Measurements from ENCODE around the gene LTBR. TPM values are rescaled to one million over a fixed set of nuclear protein-coding genes. Genes with fewer than 3 reads are reported as not detected.

LTBR gene
- total RNA-seq, result 100 to 1,000 TPM in 2 of 3 donors, 10 to 100 TPM in 1; 90.1 to 115 (median 108) TPM

DNA sequence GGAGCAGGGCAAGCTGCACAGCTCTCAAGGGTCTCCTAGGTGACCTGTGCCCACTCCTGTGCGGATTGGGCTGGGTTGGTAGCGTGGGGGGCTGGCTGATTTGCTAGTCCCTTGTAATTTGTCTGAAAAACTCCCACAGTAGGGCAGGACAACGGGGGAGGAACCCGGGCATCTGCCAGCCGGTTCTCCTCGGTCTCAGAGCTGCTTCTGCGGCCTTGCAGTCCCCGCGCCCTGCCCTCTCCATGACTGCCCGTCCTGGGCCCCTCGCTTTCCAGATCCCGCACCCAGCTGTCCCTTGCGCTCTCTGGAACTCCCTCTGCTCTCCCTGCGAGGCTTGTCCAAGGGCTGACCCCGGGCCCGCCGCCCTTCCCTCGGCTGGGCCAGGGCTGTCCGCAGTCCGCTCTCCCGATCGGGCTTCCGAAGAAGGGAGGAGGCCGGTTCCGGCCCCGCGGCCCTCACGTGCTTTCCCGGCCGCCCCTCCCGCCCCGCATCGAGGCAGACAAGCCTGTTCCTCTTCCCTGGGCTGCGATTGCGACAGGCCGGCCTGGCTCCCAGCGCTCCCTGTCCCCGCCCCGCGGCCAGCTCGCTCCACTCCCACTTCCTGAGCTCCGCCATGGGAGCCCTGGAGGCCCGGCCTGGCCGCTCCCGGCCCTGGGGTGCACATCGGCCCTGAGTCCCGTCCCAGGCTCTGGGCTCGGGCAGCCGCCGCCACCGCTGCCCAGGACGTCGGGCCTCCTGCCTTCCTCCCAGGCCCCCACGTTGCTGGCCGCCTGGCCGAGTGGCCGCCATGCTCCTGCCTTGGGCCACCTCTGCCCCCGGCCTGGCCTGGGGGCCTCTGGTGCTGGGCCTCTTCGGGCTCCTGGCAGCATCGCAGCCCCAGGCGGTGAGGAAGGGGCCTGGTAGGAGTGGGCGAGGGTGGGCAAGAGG is at the start of gene LTBR:
Gene LTBR, plus strand, starts transcription at position 591 of the 927 bp plus-strand sequence. Its CDS starts 197 bp downstream, at position 788.
- peak; percentile 64 for TF ChIP-seq POLR2A (IDR thresholded peaks at IDR 0.05)
- TF ChIP-seq, protein P1, sequence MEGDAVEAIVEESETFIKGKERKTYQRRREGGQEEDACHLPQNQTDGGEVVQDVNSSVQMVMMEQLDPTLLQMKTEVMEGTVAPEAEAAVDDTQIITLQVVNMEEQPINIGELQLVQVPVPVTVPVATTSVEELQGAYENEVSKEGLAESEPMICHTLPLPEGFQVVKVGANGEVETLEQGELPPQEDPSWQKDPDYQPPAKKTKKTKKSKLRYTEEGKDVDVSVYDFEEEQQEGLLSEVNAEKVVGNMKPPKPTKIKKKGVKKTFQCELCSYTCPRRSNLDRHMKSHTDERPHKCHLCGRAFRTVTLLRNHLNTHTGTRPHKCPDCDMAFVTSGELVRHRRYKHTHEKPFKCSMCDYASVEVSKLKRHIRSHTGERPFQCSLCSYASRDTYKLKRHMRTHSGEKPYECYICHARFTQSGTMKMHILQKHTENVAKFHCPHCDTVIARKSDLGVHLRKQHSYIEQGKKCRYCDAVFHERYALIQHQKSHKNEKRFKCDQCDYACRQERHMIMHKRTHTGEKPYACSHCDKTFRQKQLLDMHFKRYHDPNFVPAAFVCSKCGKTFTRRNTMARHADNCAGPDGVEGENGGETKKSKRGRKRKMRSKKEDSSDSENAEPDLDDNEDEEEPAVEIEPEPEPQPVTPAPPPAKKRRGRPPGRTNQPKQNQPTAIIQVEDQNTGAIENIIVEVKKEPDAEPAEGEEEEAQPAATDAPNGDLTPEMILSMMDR (IDR thresholded peaks at IDR 0.05), result no peak
- peak; percentile 92 to 98 (median 95) for TF ChIP-seq POLR2AphosphoS5 (IDR thresholded peaks at IDR 0.05)
- intact Hi-C loops (cut with DNase I; ENCODE audit: low total_unique reads), result no loop called here
- Histone ChIP-seq H3K36me3 (no peaks in the 10 kb centered on the region), H3K4me1 (peaks cover 6 to 7% of the 10 kb centered on the region in 2 donors), H3K27ac (peak within 1 kb of the TSS; percentile 96 to 98), H3K27me3 (no peaks in the 10 kb centered on the region), H3K9me3 (no peaks in the 10 kb centered on the region), H3K4me3 (peak within 1 kb of the TSS; percentile 89 to 92 (median 89))
- DNase-seq (ENCODE audit: low spot score in 2 of 2), result peak; percentile 95 to 96

GRCh38 chr12:6334359-6334758 is 49.6 kb upstream of the LTBR start:
- TF ChIP-seq, protein P1 (IDR thresholded peaks at IDR 0.05), result no peak
- TF ChIP-seq POLR2AphosphoS5 (IDR thresholded peaks at IDR 0.05), result no peak
- no peak for TF ChIP-seq POLR2A (IDR thresholded peaks at IDR 0.05)

DNA sequence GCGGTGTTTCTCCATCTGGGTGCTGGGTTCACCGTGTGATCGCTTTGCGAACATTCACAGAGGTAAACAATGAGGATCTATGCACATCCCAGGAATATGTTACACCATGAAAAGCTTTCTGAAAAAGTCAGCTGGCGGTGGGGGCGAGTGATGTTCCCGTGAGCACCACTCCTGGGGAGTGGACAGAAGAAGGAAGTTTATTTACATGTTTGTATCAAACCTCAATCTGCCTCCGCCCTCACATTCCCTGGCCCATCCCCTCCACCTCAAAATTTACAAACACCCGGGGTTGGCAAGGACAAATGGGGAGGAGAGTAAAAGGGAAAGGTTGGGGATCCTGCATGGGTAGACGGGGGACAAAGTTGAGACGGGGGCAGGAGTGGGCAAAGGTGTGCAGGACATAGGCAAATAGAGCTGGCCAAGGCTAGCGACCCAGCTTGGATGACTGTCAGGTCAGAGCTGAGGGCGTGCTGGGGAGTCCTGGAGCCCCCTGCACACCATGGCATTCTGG is 49.0 kb upstream of the LTBR start:
- intact Hi-C loops (cut with DNase I; ENCODE audit: low total_unique reads), result no loop called here
- H3K9me3 ChIP-seq, result no peaks in the 10 kb centered on the region
- peak in 1 of 3 donors; percentile 19 for TF ChIP-seq POLR2AphosphoS5 (IDR thresholded peaks at IDR 0.05)
- TF ChIP-seq, protein P1 (IDR thresholded peaks at IDR 0.05), result no peak
- peaks cover 5% of the 10 kb centered on the region for H3K36me3 ChIP-seq
- peaks cover 10 to 54% of the 10 kb centered on the region in 2 donors for H3K4me1 ChIP-seq
- H3K27me3 ChIP-seq, result no peaks in the 10 kb centered on the region
- DNase-seq (ENCODE audit: low spot score in 2 of 2), result no peak
- H3K4me3 ChIP-seq, result peak overlapping the region; percentile 31 to 89 (median 88)
- H3K27ac ChIP-seq, result peak overlapping the region; percentile 95 to 98

More at GRCh38 chr12:6334359-6334758, 49.6 kb upstream of the LTBR start:
- H3K36me3 ChIP-seq, result peaks cover 5% of the 10 kb centered on the region
- intact Hi-C loops (cut with DNase I; ENCODE audit: low total_unique reads), result no loop called here
- H3K27me3 ChIP-seq, result no peaks in the 10 kb centered on the region
- H3K4me1 ChIP-seq, result peaks cover 10 to 47% of the 10 kb centered on the region in 2 donors
- peak overlapping the region; percentile 95 to 98 for H3K27ac ChIP-seq
- H3K9me3 ChIP-seq, result no peaks in the 10 kb centered on the region
- DNase-seq (ENCODE audit: low spot score in 2 of 2), result no peak
- peak overlapping the region in 2 of 3 donors; percentile 88 to 89 for H3K4me3 ChIP-seq

DNA sequence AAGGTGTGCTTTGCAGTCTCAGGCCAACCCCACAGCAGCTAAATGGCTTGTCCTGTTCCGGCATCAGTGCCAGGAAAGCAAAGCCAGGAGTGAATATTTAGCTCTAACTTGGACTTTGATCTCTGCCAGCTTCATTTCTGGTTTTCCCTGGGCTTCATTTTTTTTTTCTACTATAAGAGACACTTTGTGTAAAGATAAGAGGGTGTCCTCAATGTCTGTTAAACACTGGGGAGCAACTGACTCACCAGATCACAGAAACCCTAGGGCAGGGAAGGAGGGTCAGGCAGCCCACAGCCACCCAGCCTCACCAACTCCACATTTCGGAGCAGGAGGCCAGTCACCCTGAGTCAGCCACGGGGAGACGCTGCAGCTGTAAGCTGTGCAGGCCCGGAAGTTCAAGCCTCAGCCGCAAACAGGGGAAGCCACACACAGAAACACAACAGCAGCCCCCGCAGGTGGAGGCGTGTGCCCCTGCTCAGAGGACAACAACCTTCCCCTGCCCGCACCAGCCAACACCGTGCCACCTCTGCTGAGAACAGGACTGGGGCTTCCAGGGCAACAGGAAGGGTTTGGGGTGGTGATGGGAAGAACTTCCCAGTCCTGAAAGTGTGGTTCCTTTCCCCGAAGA is 48.4 kb upstream of the LTBR start:
- no peaks in the 10 kb centered on the region for H3K9me3 ChIP-seq
- peak overlapping the region; percentile 31 to 89 (median 88) for H3K4me3 ChIP-seq
- H3K36me3 ChIP-seq, result peaks cover 5% of the 10 kb centered on the region
- H3K4me1 ChIP-seq, result peaks cover 10 to 55% of the 10 kb centered on the region in 2 donors
- intact Hi-C loops (cut with DNase I; ENCODE audit: low total_unique reads), result no loop called here
- TF ChIP-seq, protein P1 (IDR thresholded peaks at IDR 0.05), result peak in 2 of 3 donors; percentile 49 to 51
- no peak for TF ChIP-seq POLR2A (IDR thresholded peaks at IDR 0.05)
- H3K27ac ChIP-seq, result peak overlapping the region; percentile 95 to 98
- H3K27me3 ChIP-seq, result no peaks in the 10 kb centered on the region
- DNase-seq (ENCODE audit: low spot score in 2 of 2), result peak; percentile 74 to 77
